ENCODE results near the gene THSD7B.

GRCh38 chr2:136997557-136997956 is 232.2 kb downstream of the THSD7B start:
- TF ChIP-seq EGR1 (IDR thresholded peaks at IDR 0.05), result no peak
- TF ChIP-seq CEBPB (IDR thresholded peaks at IDR 0.05), result no peak
- TF ChIP-seq MAX (IDR thresholded peaks at IDR 0.05), result no peak
- TF ChIP-seq TAF1 (IDR thresholded peaks at IDR 0.05; ENCODE audit: low read depth), result no peak
- TF ChIP-seq FOXM1 (IDR thresholded peaks at IDR 0.05; ENCODE audit: borderline replicate concordance, low read depth), result no peak
